NCI-H1436 (cell line): ENCODE data around the gene RILP.
"Not testable (repeated sequence)": the region's sequence is repeated elsewhere in the genome, so short reads cannot be mapped to it uniquely, and the experiment has no call there.

ENCODE experiments used
- DNase-seq: peaks from one replicate; lab custom pipeline; 2025; lab: John Stamatoyannopoulos, UW

Gene RILP

GRCh38 chr17:1649844-1650501 lies at the start of gene RILP:
TSS of gene RILP (minus strand) at chr17:1649866. CDS start at chr17:1649804, 62 bp downstream.
- no peak for DNase-seq

- no peak for DNase-seq
Measured at GRCh38 chr17:1697681-1698080, 48.0 kb upstream of the RILP start.

GRCh38 chr17:1695365-1695764 lies 45.7 kb upstream of the RILP start:
- no peak for DNase-seq

- no peak for DNase-seq
Measured at GRCh38 chr17:1693339-1693738, 43.7 kb upstream of the RILP start.

- no peak for DNase-seq
Measured at GRCh38 chr17:1690544-1691221, 41.0 kb upstream of the RILP start.

GRCh38 chr17:1688405-1688804 lies 38.7 kb upstream of the RILP start:
- not testable (repeated sequence) for DNase-seq

GRCh38 chr17:1686086-1686485 lies 36.4 kb upstream of the RILP start:
- no peak for DNase-seq

- peak; percentile 96 for DNase-seq
Measured at GRCh38 chr17:1684378-1685189, 34.9 kb upstream of the RILP start, which contains the start of gene PRPF8. TSS of gene PRPF8 (minus strand) at chr17:1684867. CDS start at chr17:1684571, 296 bp downstream.

- DNase-seq, result no peak
Measured at GRCh38 chr17:1683459-1683858, 33.8 kb upstream of the RILP start.

- DNase-seq, result no peak
Measured at GRCh38 chr17:1676401-1676800, 26.7 kb upstream of the RILP start.

- DNase-seq, result no peak
Measured at GRCh38 chr17:1673041-1673785, 23.5 kb upstream of the RILP start.

GRCh38 chr17:1663934-1664333 lies 14.3 kb upstream of the RILP start:
- not testable (repeated sequence) for DNase-seq

- no peak for DNase-seq
Measured at GRCh38 chr17:1661045-1661444, 11.4 kb upstream of the RILP start.

GRCh38 chr17:1658100-1658499 lies 8.4 kb upstream of the RILP start:
- no peak for DNase-seq

- no peak for DNase-seq
Measured at GRCh38 chr17:1653735-1654134, 4.1 kb upstream of the RILP start.

GRCh38 chr17:1652794-1653193 lies 3.1 kb upstream of the RILP start:
- DNase-seq, result not testable (repeated sequence)

GRCh38 chr17:1651559-1651844 lies 1.8 kb upstream of the RILP start:
- DNase-seq, result no peak

GRCh38 chr17:1650731-1651558 lies 1.3 kb upstream of the RILP start:
- no peak for DNase-seq

GRCh38 chr17:1648963-1649843 lies 463 bp downstream of the RILP start:
- DNase-seq, result peak; percentile 87
